Adrenal gland (tissue), 12 donors: ENCODE data around the gene ARL4A. TPM values are rescaled to one million over a fixed set of nuclear protein-coding genes. Genes with fewer than 3 reads are reported as not detected.

Experiments used
- DNase-seq, 7 donors: peaks; one replicate each; pipeline ENCODE4 v3.0.0-alpha.2; 2019 to 2020
- H3K27ac ChIP-seq, 5 donors: fragments of 200-600 bp; sonication (generic) in 4 of 5; 1 replicate in 3 of 5; 2 replicates in 2 of 5; pipeline versions ENCODE4 v1.5.1 to v1.8.0; 2016 to 2020; ENCODE audit warnings: mild to moderate bottlenecking in 1 of 5
- H3K27me3 ChIP-seq: fragments of 200-600 bp; 2 replicates; pipeline ENCODE4 v1.8.0; 2021
- H3K36me3 ChIP-seq, 2 donors: fragments of 200-600 bp; replicated peaks in 1 of 2; 1 replicate in 1 of 2; 2 replicates in 1 of 2; pipeline versions ENCODE4 v1.5.1 to v1.8.0; 2018 to 2022
- H3K4me1 ChIP-seq, 2 donors: fragments of 200-600 bp; replicated peaks in 1 of 2; 1 replicate in 1 of 2; 2 replicates in 1 of 2; pipeline versions ENCODE4 v1.5.1 to v1.8.0; 2018 to 2021
- H3K4me3 ChIP-seq, 4 donors: fragments of 200-600 bp; sonication (generic) in 3 of 4; one replicate each; pipeline ENCODE4 v1.5.1; 2016 to 2018
- H3K9me3 ChIP-seq, 3 donors: fragments of 200-600 bp; sonication (generic) in 1 of 3; replicated peaks in 1 of 3; 1 replicate in 2 of 3; 2 replicates in 1 of 3; pipeline versions ENCODE4 v1.5.1 to v1.8.0; 2016 to 2021
- POLR2A ChIP-seq, 2 donors: fragments of 450-650 bp; IDR thresholded peaks; one replicate each; pipeline ENCODE4 v1.6.1; 2017; ENCODE audit warnings: antibody characterized with exemption in 2 of 2, mild to moderate bottlenecking in 2 of 2, moderate library complexity in 1 of 2
- WGBS, 4 donors: extraction: QIAGEN DNeasy Blood & Tissue Kit in 2 of 4; methylation state at CpG; one replicate each; pipeline versions ENCODE4 v1.1.5 to v1.1.7; 2013 to 2017; 5-methylcytosine and 5-hydroxymethylcytosine counted together
- intact Hi-C, 2 donors: fragments of 100-400 bp; cut with DNase I; formaldehyde crosslinking; loops; one replicate each; pipeline versions ENCODE4 v1.14.1 to v1.15.0; 2022 to 2023
- polyA plus RNA-seq, 3 donors: library from polyadenylated mRNA; stranded (reverse); fragments of 200-250 nt in 2 of 3; fragments of 350-450 nt in 1 of 3; fragmentation: Illumina TruSeq in 1 of 3; extraction: RNeasy Lipid Tissue Mini Kit (QIAGEN cat#74804) in 1 of 3; gene quantifications; one replicate each; pipeline ENCODE4 v1.2.3, GENCODE V29; 2013 to 2014
- total RNA-seq, 9 donors: library from RNA; depleted of rRNA in 4 of 9; stranded (reverse); fragments of >200 nt in 4 of 9; fragments of 120-200 nt in 1 of 9; fragmentation: NEBNext Ultra II Directional in 1 of 9; extraction: Animal tissue kit (Norgen Biotek cat#: 25700) in 1 of 9; gene quantifications; one replicate each; pipeline versions ENCODE4 v1.1.0 to v1.2.4, GENCODE V29; 2013 to 2023
- TF ChIP-seq, protein P1 (sequence below), 6 experiments: fragments of 450-650 bp in 4 of 6; fragments of 200-600 bp in 2 of 6; sonication (generic) in 1 of 6; IDR thresholded peaks; 1 replicate in 5 of 6; 2 replicates in 1 of 6; pipeline versions ENCODE4 v1.5.1 to v1.8.0; 2016 to 2021; ENCODE audit warnings: antibody characterized with exemption in 6 of 6, mild to moderate bottlenecking in 2 of 6, moderate library complexity in 1 of 6
- donor health status: healthy with polysubstance abuse.
- donor health status: Bipolar disorder and iron deficiency.
- donor health status: DM: yes; HTN: yes; CAD: no.
- donor health status: DM: no; HTN: no; CAD: no.
- donor health status: DM: no; HTN: no; CAD: no.
- donor health status: DM: yes; HTN: yes; CAD: no.

ARL4A gene
- total and polyA plus RNA-seq, 12 donors: 7.7 to 27.8 (median 10.1) TPM

- Histone ChIP-seq H3K4me3 (no peak overlapping the region), H3K4me1 (peaks cover 8 to 10% of the 10 kb centered on the region in 2 donors), H3K27ac (no peak overlapping the region), H3K9me3 (no peaks in the 10 kb centered on the region), H3K36me3 (no peaks in the 10 kb centered on the region), H3K27me3 (no peaks in the 10 kb centered on the region)
- intact Hi-C loops: no loop called here
- DNase-seq: no peak
- WGBS, 4 donors: 91 to 96% (median 95%) methylated on average over 6 of the region's 6 CpGs
- TF ChIP-seq, protein P1, sequence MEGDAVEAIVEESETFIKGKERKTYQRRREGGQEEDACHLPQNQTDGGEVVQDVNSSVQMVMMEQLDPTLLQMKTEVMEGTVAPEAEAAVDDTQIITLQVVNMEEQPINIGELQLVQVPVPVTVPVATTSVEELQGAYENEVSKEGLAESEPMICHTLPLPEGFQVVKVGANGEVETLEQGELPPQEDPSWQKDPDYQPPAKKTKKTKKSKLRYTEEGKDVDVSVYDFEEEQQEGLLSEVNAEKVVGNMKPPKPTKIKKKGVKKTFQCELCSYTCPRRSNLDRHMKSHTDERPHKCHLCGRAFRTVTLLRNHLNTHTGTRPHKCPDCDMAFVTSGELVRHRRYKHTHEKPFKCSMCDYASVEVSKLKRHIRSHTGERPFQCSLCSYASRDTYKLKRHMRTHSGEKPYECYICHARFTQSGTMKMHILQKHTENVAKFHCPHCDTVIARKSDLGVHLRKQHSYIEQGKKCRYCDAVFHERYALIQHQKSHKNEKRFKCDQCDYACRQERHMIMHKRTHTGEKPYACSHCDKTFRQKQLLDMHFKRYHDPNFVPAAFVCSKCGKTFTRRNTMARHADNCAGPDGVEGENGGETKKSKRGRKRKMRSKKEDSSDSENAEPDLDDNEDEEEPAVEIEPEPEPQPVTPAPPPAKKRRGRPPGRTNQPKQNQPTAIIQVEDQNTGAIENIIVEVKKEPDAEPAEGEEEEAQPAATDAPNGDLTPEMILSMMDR (IDR thresholded peaks at IDR 0.05): no peak
- TF ChIP-seq POLR2A (IDR thresholded peaks at IDR 0.05): no peak
These were observed 33.9 kb downstream of the ARL4A start for GRCh38 chr7:12721286-12721830.

DNA sequence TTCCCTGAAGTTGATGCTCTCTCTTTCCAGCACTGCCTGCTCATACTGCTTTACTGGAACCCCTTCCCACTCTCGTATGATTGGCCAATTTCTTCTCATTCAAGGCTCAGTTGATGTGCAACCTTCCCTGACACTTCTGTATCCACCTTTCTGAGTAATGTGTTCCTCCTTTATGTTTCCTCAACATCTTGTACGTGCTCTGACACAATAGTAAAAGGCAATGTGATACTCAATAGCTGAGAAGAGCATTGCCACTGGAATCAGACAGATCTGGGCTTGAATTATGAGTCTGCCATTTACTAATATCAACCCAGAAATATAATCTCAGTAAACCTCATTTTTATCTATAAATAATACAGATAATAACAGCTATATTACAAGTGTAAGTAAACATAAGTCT, 34.7 kb downstream of the ARL4A start:
- WGBS, 4 donors: 71 to 77% (median 76%) methylated on average over 2 of the region's 2 CpGs
- no peaks in the 10 kb centered on the region for H3K27me3 ChIP-seq
- no peak for TF ChIP-seq POLR2A (IDR thresholded peaks at IDR 0.05)
- TF ChIP-seq, protein P1 (IDR thresholded peaks at IDR 0.05): no peak

GRCh38 chr7:12722636-12723605, 35.5 kb downstream of the ARL4A start:
- TF ChIP-seq POLR2A (IDR thresholded peaks at IDR 0.05): no peak
- TF ChIP-seq, protein P1 (IDR thresholded peaks at IDR 0.05): no peak
- Histone ChIP-seq H3K9me3 (no peaks in the 10 kb centered on the region), H3K27ac (no peak overlapping the region), H3K4me1 (peaks cover 8 to 10% of the 10 kb centered on the region in 2 donors), H3K36me3 (no peaks in the 10 kb centered on the region), H3K27me3 (no peaks in the 10 kb centered on the region), H3K4me3 (no peak overlapping the region)
- DNase-seq: no peak
- intact Hi-C loops: no loop called here
- 75 to 84% (median 80%) methylated on average over 4 of the region's 4 CpGs for whole genome bisulfite sequencing, 4 donors

More for the DNA sequence above, 34.7 kb downstream of the ARL4A start:
- Histone ChIP-seq H3K27ac (no peak overlapping the region), H3K4me1 (peaks cover 8 to 10% of the 10 kb centered on the region in 2 donors), H3K36me3 (no peaks in the 10 kb centered on the region), H3K9me3 (no peaks in the 10 kb centered on the region), H3K4me3 (no peak overlapping the region)
- intact Hi-C loops: no loop called here
- no peak for DNase-seq

- intact Hi-C loops: no loop called here
- no peaks in the 10 kb centered on the region for H3K27me3 ChIP-seq
- H3K4me3 ChIP-seq: no peak overlapping the region
- H3K36me3 ChIP-seq: no peaks in the 10 kb centered on the region
- no peaks in the 10 kb centered on the region for H3K9me3 ChIP-seq
- no peak overlapping the region for H3K27ac ChIP-seq
- no peak for TF ChIP-seq POLR2A (IDR thresholded peaks at IDR 0.05)
- TF ChIP-seq, protein P1 (IDR thresholded peaks at IDR 0.05): no peak
- H3K4me1 ChIP-seq: peaks cover 0 to 6% of the 10 kb centered on the region in 2 donors
- no peak for DNase-seq
- 71 to 78% (median 76%) methylated on average over 4 of the region's 4 CpGs for WGBS, 4 donors
These were observed 38.3 kb downstream of the ARL4A start for GRCh38 chr7:12725575-12726316.
